HepG2 (cell line): ENCODE results near the gene GALNT16.
A peak's percentile ranks its signal among the peaks of the same experiment; 100 is the strongest.

Experiments used
- CTCF ChIP-seq: sonication (generic); formaldehyde crosslinking; IDR thresholded peaks from 2 replicates; pipeline ENCODE4 v1.5.0; 2020; ENCODE audit warnings: mild to moderate bottlenecking, missing genetic modification reagents, moderate library complexity
- EZH2 ChIP-seq: conservative IDR thresholded peaks from 2 replicates; pipeline ENCODE4 v1.6.1; 2012; ENCODE audit warnings: mild to moderate bottlenecking, low read depth, low read length, moderate library complexity
- HIVEP1 ChIP-seq: sonication (generic); formaldehyde crosslinking; IDR thresholded peaks from 2 replicates; pipeline ENCODE4 v1.4.0; 2020; ENCODE audit warnings: mild to moderate bottlenecking, missing genetic modification reagents
- MNT ChIP-seq: fragments of 450-650 bp; IDR thresholded peaks from 2 replicates; pipeline ENCODE4 v1.6.1; 2016
- REST ChIP-seq, 2 experiments: IDR thresholded peaks; 2 replicates each; pipeline ENCODE4 v1.6.1; 2011 to 2012; ENCODE audit warnings: low read length in 2 of 2, borderline replicate concordance in 1 of 2, low read depth in 1 of 2, mild to moderate bottlenecking in 1 of 2, moderate library complexity in 1 of 2
- ZSCAN9 ChIP-seq: IDR thresholded peaks from 2 replicates; pipeline ENCODE4 v1.6.1; 2016; ENCODE audit warnings: borderline replicate concordance

GRCh38 chr14:69346710-69347109 is 86.8 kb downstream of the GALNT16 start:
- TF ChIP-seq HIVEP1 (CRISPR knock-in tag): no peak
- TF ChIP-seq REST (IDR thresholded peaks at IDR 0.05; ENCODE audit: borderline replicate concordance in 1 of 2, low read depth in 1 of 2, low read length in 2 of 2): no peak
- TF ChIP-seq ZSCAN9 (CRISPR knock-in tag): no peak
- no peak for TF ChIP-seq EZH2
- peak; percentile 82 for TF ChIP-seq CTCF (CRISPR knock-in tag)
- TF ChIP-seq MNT: no peak
